MM.1S (cell line): Measurements from ENCODE around the gene DBNDD1.

Experiments
- EZH2 ChIP-seq: fragments of 300-600 bp; sonication (generic); optimal IDR thresholded peaks from 2 replicates; pipeline ENCODE3; 2017; ENCODE audit warnings: low read depth, mild to moderate bottlenecking, antibody characterized with exemption, low read length, mixed read lengths
- EZH2phosphoT487 ChIP-seq: fragments of 300-600 bp; sonication (generic); IDR thresholded peaks from 2 replicates; pipeline ENCODE4 v1.6.1; 2018; ENCODE audit warnings: antibody characterized with exemption, low read length
- TF ChIP-seq, protein P1 (sequence below): fragments of 300-600 bp; sonication (generic); IDR thresholded peaks from 2 replicates; pipeline ENCODE4 v1.5.1; 2016; ENCODE audit warnings: antibody characterized with exemption, low read length, mixed read lengths

GRCh38 chr16:90053902-90054500 is 34.7 kb upstream of the DBNDD1 start:
- TF ChIP-seq, protein P1, sequence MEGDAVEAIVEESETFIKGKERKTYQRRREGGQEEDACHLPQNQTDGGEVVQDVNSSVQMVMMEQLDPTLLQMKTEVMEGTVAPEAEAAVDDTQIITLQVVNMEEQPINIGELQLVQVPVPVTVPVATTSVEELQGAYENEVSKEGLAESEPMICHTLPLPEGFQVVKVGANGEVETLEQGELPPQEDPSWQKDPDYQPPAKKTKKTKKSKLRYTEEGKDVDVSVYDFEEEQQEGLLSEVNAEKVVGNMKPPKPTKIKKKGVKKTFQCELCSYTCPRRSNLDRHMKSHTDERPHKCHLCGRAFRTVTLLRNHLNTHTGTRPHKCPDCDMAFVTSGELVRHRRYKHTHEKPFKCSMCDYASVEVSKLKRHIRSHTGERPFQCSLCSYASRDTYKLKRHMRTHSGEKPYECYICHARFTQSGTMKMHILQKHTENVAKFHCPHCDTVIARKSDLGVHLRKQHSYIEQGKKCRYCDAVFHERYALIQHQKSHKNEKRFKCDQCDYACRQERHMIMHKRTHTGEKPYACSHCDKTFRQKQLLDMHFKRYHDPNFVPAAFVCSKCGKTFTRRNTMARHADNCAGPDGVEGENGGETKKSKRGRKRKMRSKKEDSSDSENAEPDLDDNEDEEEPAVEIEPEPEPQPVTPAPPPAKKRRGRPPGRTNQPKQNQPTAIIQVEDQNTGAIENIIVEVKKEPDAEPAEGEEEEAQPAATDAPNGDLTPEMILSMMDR, result no peak
- TF ChIP-seq EZH2 (no peak), EZH2phosphoT487 (no peak)
